ENCODE data around the gene ST3GAL4. TPM values are rescaled to one million over a fixed set of nuclear protein-coding genes. Genes with fewer than 3 reads are reported as not detected.
A peak's percentile ranks its signal among the peaks of the same experiment; 100 is the strongest.

ST3GAL4 gene
- total RNA-seq, 1 experiment from 2014 or later, result 13.6 TPM

DNA sequence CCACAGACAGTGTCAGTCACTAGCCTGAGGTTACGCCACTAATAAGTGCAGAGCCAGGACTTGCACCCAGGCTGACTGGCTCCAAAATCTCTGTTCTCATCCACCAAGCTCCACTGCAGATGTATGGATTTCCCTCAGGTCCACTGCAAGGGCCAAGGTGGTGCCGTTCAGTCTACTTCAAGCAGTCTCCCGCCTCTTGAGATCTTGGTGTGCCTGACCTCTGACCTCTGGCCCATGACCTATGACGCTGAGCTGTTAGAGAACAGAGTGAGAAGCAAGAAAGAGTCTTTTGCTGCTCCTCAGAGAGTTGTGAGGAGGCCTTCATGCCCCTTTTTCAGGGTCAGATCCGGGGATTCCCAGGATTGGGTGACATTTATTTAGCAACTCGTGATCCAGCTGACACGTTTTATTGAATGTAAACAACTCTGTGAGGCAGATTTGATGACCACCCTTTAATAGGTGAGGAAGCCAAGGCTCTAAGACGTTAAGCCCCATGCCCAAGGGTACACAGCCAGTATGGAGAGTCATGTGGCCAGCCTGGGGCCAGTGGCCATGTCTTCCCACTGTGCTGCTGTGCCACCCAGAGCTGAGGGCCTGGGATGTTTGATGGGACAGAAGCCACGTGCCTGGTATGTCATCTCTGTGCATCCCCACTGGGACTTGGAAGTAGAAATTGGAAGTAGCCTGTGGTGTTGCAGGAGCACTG is 26.4 kb upstream of the ST3GAL4 start:
- H3K9me3 Mint-ChIP-seq, result no peaks in the 10 kb centered on the region
- no peak overlapping the region for H3K9ac ChIP-seq (ENCODE audit: extremely low read depth, insufficient read length, low read length)
- H2BK20ac ChIP-seq (ENCODE audit: low read depth, low read length, poor library complexity, severe bottlenecking), result no peak overlapping the region
- no peak overlapping the region for H4K91ac ChIP-seq (ENCODE audit: insufficient read length, low read depth, low read length)
- H3T11ph ChIP-seq (ENCODE audit: low read length), result no peak overlapping the region
- no peak overlapping the region for H4K5ac ChIP-seq (ENCODE audit: insufficient read length, low read depth, low read length)
- H3K4me2 ChIP-seq (ENCODE audit: insufficient read depth, insufficient read length, low read length), result no peak overlapping the region
- no peak for DNase-seq
- no peak overlapping the region for H2BK12ac ChIP-seq (ENCODE audit: insufficient read length, low read depth, low read length)
- H3K4me1 ChIP-seq (ENCODE audit: insufficient read depth, low read length), result no peaks in the 10 kb centered on the region; the same call in 1 of the 2 replicates
- no peak overlapping the region for H2BK120ac ChIP-seq (ENCODE audit: low read depth, low read length, poor library complexity, severe bottlenecking)
- H3K23ac ChIP-seq (ENCODE audit: insufficient read length, low read depth, low read length), result no peak overlapping the region
- WGBS (ENCODE audit: extremely low coverage, insufficient read length, low lambda C conversion rate), result no CpG with 5 or more reads among the region's 9 CpGs
- TF ChIP-seq, protein P1, sequence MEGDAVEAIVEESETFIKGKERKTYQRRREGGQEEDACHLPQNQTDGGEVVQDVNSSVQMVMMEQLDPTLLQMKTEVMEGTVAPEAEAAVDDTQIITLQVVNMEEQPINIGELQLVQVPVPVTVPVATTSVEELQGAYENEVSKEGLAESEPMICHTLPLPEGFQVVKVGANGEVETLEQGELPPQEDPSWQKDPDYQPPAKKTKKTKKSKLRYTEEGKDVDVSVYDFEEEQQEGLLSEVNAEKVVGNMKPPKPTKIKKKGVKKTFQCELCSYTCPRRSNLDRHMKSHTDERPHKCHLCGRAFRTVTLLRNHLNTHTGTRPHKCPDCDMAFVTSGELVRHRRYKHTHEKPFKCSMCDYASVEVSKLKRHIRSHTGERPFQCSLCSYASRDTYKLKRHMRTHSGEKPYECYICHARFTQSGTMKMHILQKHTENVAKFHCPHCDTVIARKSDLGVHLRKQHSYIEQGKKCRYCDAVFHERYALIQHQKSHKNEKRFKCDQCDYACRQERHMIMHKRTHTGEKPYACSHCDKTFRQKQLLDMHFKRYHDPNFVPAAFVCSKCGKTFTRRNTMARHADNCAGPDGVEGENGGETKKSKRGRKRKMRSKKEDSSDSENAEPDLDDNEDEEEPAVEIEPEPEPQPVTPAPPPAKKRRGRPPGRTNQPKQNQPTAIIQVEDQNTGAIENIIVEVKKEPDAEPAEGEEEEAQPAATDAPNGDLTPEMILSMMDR (conservative IDR thresholded peaks at IDR 0.05), result no peak
- H3K27ac Mint-ChIP-seq, result peak overlapping the region in 2 of 3 experiments; percentile 25 to 61; a peak in 1 of 7 replicates
- H3K56ac ChIP-seq (ENCODE audit: insufficient read length, low read depth, low read length), result no peak overlapping the region
- no peaks in the 10 kb centered on the region for H3K27me3 Mint-ChIP-seq (ENCODE audit: low read depth)
- no peak overlapping the region for H2AK5ac ChIP-seq (ENCODE audit: insufficient read length, low read length)
- H3K4me1 Mint-ChIP-seq, result peaks cover 0 to 4% of the 10 kb centered on the region in 2 experiments; a peak in 1 of 4 replicates
- H3K27ac ChIP-seq (ENCODE audit: insufficient read length, low read depth, low read length), result no peak overlapping the region
- H3K36me3 Mint-ChIP-seq (ENCODE audit: insufficient read depth in 1 of 3, low read depth in 3 of 3), result peaks cover 7 to 27% (median 14%) of the 10 kb centered on the region in 3 experiments; a peak in 6 of 7 replicates
- H3K79me1 ChIP-seq (ENCODE audit: insufficient read depth, low read depth, low read length, poor library complexity, severe bottlenecking), result no peaks in the 10 kb centered on the region
- H3K14ac ChIP-seq (ENCODE audit: insufficient read depth, low read length), result no peak overlapping the region
- H3K27me3 ChIP-seq (ENCODE audit: insufficient read depth, low read length), result no peaks in the 10 kb centered on the region
- no peak overlapping the region for H2AFZ ChIP-seq (ENCODE audit: low read length)
- H3K23me2 ChIP-seq (ENCODE audit: insufficient read length, low read depth, low read length, poor library complexity, severe bottlenecking), result no peaks in the 10 kb centered on the region
- H4K8ac ChIP-seq (replicated peaks; ENCODE audit: insufficient read length, low read depth, low read length), result no peak overlapping the region
- no peak overlapping the region for H3K18ac ChIP-seq (ENCODE audit: insufficient read length, low read depth, low read length)
- H3K79me2 ChIP-seq (ENCODE audit: insufficient read depth, low read length), result no peaks in the 10 kb centered on the region
- H3K9me3 ChIP-seq (ENCODE audit: control insufficient read depth, low read depth, low read length), result no peaks in the 10 kb centered on the region
- H3K4me3 Mint-ChIP-seq, result no peak overlapping the region
- no peak overlapping the region for H2BK5ac ChIP-seq (ENCODE audit: insufficient read length, low read length)
- no peaks in the 10 kb centered on the region for H4K20me1 ChIP-seq (ENCODE audit: control insufficient read depth, insufficient read depth, insufficient read length)
- no peak overlapping the region for H3K4ac ChIP-seq (ENCODE audit: low read depth, low read length)
- no peak overlapping the region for H2BK15ac ChIP-seq (ENCODE audit: low read depth, low read length)

Data from H9 (cell line).